Activated CD4-positive, alpha-beta memory T cell treated with anti-CD3 and anti-CD28 coated beads for 36 hours (primary cell): ENCODE data around the gene GTF3C4. TPM values are rescaled to one million over a fixed set of nuclear protein-coding genes. Genes with fewer than 3 reads are reported as not detected.

Experiments used
- CTCF ChIA-PET: fragments of 350-600 bp; sonication (Branson Sonifier 250); formaldehyde crosslinking; loops from one replicate; lab custom pipeline; 2021; ENCODE audit warnings: antibody characterized with exemption, inconsistent platforms; lab: Charles Lee
- POLR2A ChIA-PET: fragments of 350-600 bp; sonication (Branson Sonifier 250); formaldehyde crosslinking; loops from one replicate; lab custom pipeline; 2021; ENCODE audit warnings: antibody characterized with exemption; lab: Charles Lee
- DNase-seq: peaks from one replicate; pipeline ENCODE4 v3.0.0-alpha.2; 2020
- H3K27ac Mint-ChIP-seq: one replicate; pipeline ENCODE4 v1.8.0; 2021; ENCODE audit warnings: mixed read lengths
- H3K27me3 Mint-ChIP-seq: one replicate; pipeline ENCODE4 v1.8.0; 2021; ENCODE audit warnings: mixed read lengths
- H3K36me3 Mint-ChIP-seq: one replicate; pipeline ENCODE4 v1.8.0; 2021; ENCODE audit warnings: mixed read lengths
- H3K4me1 Mint-ChIP-seq: one replicate; pipeline ENCODE4 v1.8.0; 2021; ENCODE audit warnings: low read depth, mixed read lengths
- H3K4me3 Mint-ChIP-seq: one replicate; pipeline ENCODE4 v1.8.0; 2021; ENCODE audit warnings: mild to moderate bottlenecking, mixed read lengths
- H3K9me3 Mint-ChIP-seq: one replicate; pipeline ENCODE4 v1.8.0; 2021; ENCODE audit warnings: mixed read lengths
- intact Hi-C: fragments of 100-400 bp; cut with micrococcal nuclease; formaldehyde crosslinking; loops from one replicate; pipeline ENCODE4 v1.15.1; 2023
- total RNA-seq, 2 experiments: library from RNA; stranded (reverse); gene quantifications; one replicate each; pipeline ENCODE4 v1.2.3, GENCODE V29; 2021

The GTF3C4 gene
- total RNA-seq, 2 experiments from 2014 or later, result 11.6 to 12.4 TPM

GRCh38 chr9:132651259-132651658, 19.0 kb upstream of the GTF3C4 start:
- Mint-ChIP-seq H3K36me3 (peaks cover 34% of the 10 kb centered on the region), H3K27me3 (no peaks in the 10 kb centered on the region), H3K4me3 (no peak overlapping the region), H3K27ac (no peak overlapping the region), H3K9me3 (no peaks in the 10 kb centered on the region), H3K4me1 (peaks cover 13% of the 10 kb centered on the region)
- CTCF ChIA-PET, result interaction anchor here (2.0 kb wide), 1 partner anchor 239 kb away, joined by 7 read pairs; no protein-coding TSS in a partner anchor
- intact Hi-C loops, result no loop called here
- POLR2A ChIA-PET, result interaction anchor here (1.0 kb wide), 1 partner anchor 18 kb away, joined by 3 read pairs; no protein-coding TSS in a partner anchor
- DNase-seq, result no peak

GRCh38 chr9:132656299-132656698, 14.0 kb upstream of the GTF3C4 start:
- ChIA-PET CTCF (interaction anchor here (0.6 kb wide), 1 partner anchor 188 kb away, joined by 3 read pairs; no protein-coding TSS in a partner anchor), POLR2A (no interaction called here)
- peaks cover 6% of the 10 kb centered on the region for H3K4me1 Mint-ChIP-seq
- H3K27me3 Mint-ChIP-seq, result no peaks in the 10 kb centered on the region
- DNase-seq, result no peak
- no peak overlapping the region for H3K4me3 Mint-ChIP-seq
- no peaks in the 10 kb centered on the region for H3K9me3 Mint-ChIP-seq
- H3K36me3 Mint-ChIP-seq, result peaks cover 32% of the 10 kb centered on the region
- no peak overlapping the region for H3K27ac Mint-ChIP-seq
- intact Hi-C loops, result no loop called here

GRCh38 chr9:132662152-132662945, 7.9 kb upstream of the GTF3C4 start:
- H3K27me3 Mint-ChIP-seq, result no peaks in the 10 kb centered on the region
- no peaks in the 10 kb centered on the region for H3K9me3 Mint-ChIP-seq
- H3K4me3 Mint-ChIP-seq, result no peak overlapping the region
- ChIA-PET CTCF (no interaction called here), POLR2A (interaction anchor here (1.1 kb wide), 1 partner anchor 26 kb away, joined by 3 read pairs; no protein-coding TSS in a partner anchor)
- DNase-seq, result no peak
- peaks cover 2% of the 10 kb centered on the region for H3K4me1 Mint-ChIP-seq
- intact Hi-C loops, result no loop called here
- H3K27ac Mint-ChIP-seq, result no peak overlapping the region
- peaks cover 17% of the 10 kb centered on the region for H3K36me3 Mint-ChIP-seq

- no peak overlapping the region for H3K4me3 Mint-ChIP-seq
- DNase-seq, result no peak
- H3K27me3 Mint-ChIP-seq, result no peaks in the 10 kb centered on the region
- H3K27ac Mint-ChIP-seq, result no peak overlapping the region
- peaks cover 9% of the 10 kb centered on the region for H3K4me1 Mint-ChIP-seq
- POLR2A ChIA-PET, result no interaction called here
- CTCF ChIA-PET, result no interaction called here
- intact Hi-C loops, result no loop called here
- H3K36me3 Mint-ChIP-seq, result peaks cover 15% of the 10 kb centered on the region
- no peaks in the 10 kb centered on the region for H3K9me3 Mint-ChIP-seq
These were observed 7.1 kb upstream of the GTF3C4 start for GRCh38 chr9:132663117-132663516.

- Mint-ChIP-seq H3K36me3 (peaks cover 15% of the 10 kb centered on the region), H3K27ac (no peak overlapping the region), H3K4me1 (peaks cover 13% of the 10 kb centered on the region), H3K27me3 (no peaks in the 10 kb centered on the region), H3K4me3 (no peak overlapping the region), H3K9me3 (no peaks in the 10 kb centered on the region)
- no peak for DNase-seq
- CTCF ChIA-PET, result no interaction called here
- POLR2A ChIA-PET, result no interaction called here
- intact Hi-C loops, result no loop called here
These were observed 6.4 kb upstream of the GTF3C4 start for GRCh38 chr9:132663851-132664250.

GRCh38 chr9:132669319-132669697, 956 bp upstream of the GTF3C4 start:
- Mint-ChIP-seq H3K27me3 (no peaks in the 10 kb centered on the region), H3K27ac (peak overlapping the region; percentile 78), H3K36me3 (peaks cover 10% of the 10 kb centered on the region), H3K4me3 (peak overlapping the region; percentile 86), H3K4me1 (peaks cover 43% of the 10 kb centered on the region), H3K9me3 (no peaks in the 10 kb centered on the region)
- intact Hi-C loops, result no loop called here
- ChIA-PET POLR2A (interaction anchor here (0.7 to 2.4 kb wide), 7 partner anchors 11 to 362 kb away, joined by 3 to 9 read pairs (median 5); partner anchors contain the start of genes AK8, GTF3C5 and SPACA9), CTCF (interaction anchor here (0.6 to 3.4 kb wide), 5 partner anchors 99 to 1963 kb away, joined by 3 to 12 read pairs (median 3); no protein-coding TSS in a partner anchor)
- no peak for DNase-seq

- intact Hi-C loops, result loop anchor here (2.0 to 10.0 kb wide), 4 partner anchors 101 to 1545 kb away; partner anchors contain the start of genes NUP214, SETX and TTF1
These were observed 387 bp upstream of the GTF3C4 start, which contains the start of gene DDX31 for GRCh38 chr9:132669698-132670456. Gene DDX31, minus strand, starts transcription at chr9:132669983. Its CDS starts 49 bp downstream, at chr9:132669934.

GRCh38 chr9:132671620-132672412, 1.6 kb downstream of the GTF3C4 start:
- H3K4me3 Mint-ChIP-seq, result peak overlapping the region; percentile 86
- no peaks in the 10 kb centered on the region for H3K9me3 Mint-ChIP-seq
- H3K27ac Mint-ChIP-seq, result peak overlapping the region; percentile 87
- CTCF ChIA-PET, result interaction anchor here (3.4 kb wide), 1 partner anchor 230 kb away, joined by 12 read pairs; no protein-coding TSS in a partner anchor
- no peak for DNase-seq
- intact Hi-C loops, result loop anchor here (1.0 to 10.0 kb wide), 5 partner anchors 8 to 1547 kb away; partner anchors contain the start of genes NUP214, SETX and TTF1
- H3K36me3 Mint-ChIP-seq, result peaks cover 10% of the 10 kb centered on the region
- no peaks in the 10 kb centered on the region for H3K27me3 Mint-ChIP-seq
- POLR2A ChIA-PET, result interaction anchor here (1.4 to 2.4 kb wide), 2 partner anchors 9 to 98 kb away, joined by 8 to 11 read pairs; no protein-coding TSS in a partner anchor
- peaks cover 50% of the 10 kb centered on the region for H3K4me1 Mint-ChIP-seq

More at GRCh38 chr9:132669698-132670456, 387 bp upstream of the GTF3C4 start, which contains the start of gene DDX31:
- ChIA-PET POLR2A (interaction anchor here (0.7 to 2.4 kb wide), 8 partner anchors 11 to 361 kb away, joined by 3 to 9 read pairs (median 4); partner anchors contain the start of genes AK8, GTF3C5 and SPACA9), CTCF (interaction anchor here (0.6 to 3.4 kb wide), 8 partner anchors 24 to 1963 kb away, joined by 3 to 12 read pairs (median 3); no protein-coding TSS in a partner anchor)
- H3K27ac Mint-ChIP-seq, result peak within 1 kb of the TSS; percentile 87
- peak; percentile 89 for DNase-seq
- H3K9me3 Mint-ChIP-seq, result no peaks in the 10 kb centered on the region
- H3K4me1 Mint-ChIP-seq, result peaks cover 44% of the 10 kb centered on the region
- H3K36me3 Mint-ChIP-seq, result peaks cover 10% of the 10 kb centered on the region
- H3K27me3 Mint-ChIP-seq, result no peaks in the 10 kb centered on the region
- H3K4me3 Mint-ChIP-seq, result peak within 1 kb of the TSS; percentile 86

- Mint-ChIP-seq H3K4me1 (peaks cover 49% of the 10 kb centered on the region), H3K9me3 (no peaks in the 10 kb centered on the region), H3K27me3 (no peaks in the 10 kb centered on the region), H3K36me3 (peaks cover 10% of the 10 kb centered on the region), H3K27ac (peak overlapping the region; percentile 39), H3K4me3 (peak overlapping the region; percentile 86)
- CTCF ChIA-PET, result no interaction called here
- POLR2A ChIA-PET, result interaction anchor here (1.4 kb wide), 1 partner anchor 8 kb away, joined by 11 read pairs; no protein-coding TSS in a partner anchor
- intact Hi-C loops, result loop anchor here (1.0 to 10.0 kb wide), 4 partner anchors 8 to 1548 kb away; partner anchors contain the start of genes NUP214, SETX and TTF1
- DNase-seq, result no peak
These were observed 2.1 kb downstream of the GTF3C4 start for GRCh38 chr9:132672413-132672690.

GRCh38 chr9:132673355-132673754, 3.1 kb downstream of the GTF3C4 start:
- peaks cover 16% of the 10 kb centered on the region for H3K36me3 Mint-ChIP-seq
- peak; percentile 13 for DNase-seq
- peaks cover 42% of the 10 kb centered on the region for H3K4me1 Mint-ChIP-seq
- intact Hi-C loops, result loop anchor here (5.0 to 10.0 kb wide), 3 partner anchors 266 to 1549 kb away; partner anchors contain the start of genes NUP214, SETX and TTF1
- H3K4me3 Mint-ChIP-seq, result no peak overlapping the region
- H3K9me3 Mint-ChIP-seq, result no peaks in the 10 kb centered on the region
- ChIA-PET CTCF (interaction anchor here (0.6 kb wide), 1 partner anchor 489 kb away, joined by 3 read pairs; no protein-coding TSS in a partner anchor), POLR2A (no interaction called here)
- H3K27ac Mint-ChIP-seq, result no peak overlapping the region
- H3K27me3 Mint-ChIP-seq, result no peaks in the 10 kb centered on the region
